Peyer's patch (tissue), 4 donors: Measurements from ENCODE around the gene MTMR6.

Experiments
- POLR2A ChIP-seq, 2 donors: fragments of 450-650 bp; IDR thresholded peaks; one replicate each; pipeline ENCODE4 v1.5.1; 2017; ENCODE audit warnings: antibody characterized with exemption in 2 of 2, mild to moderate bottlenecking in 2 of 2, moderate library complexity in 2 of 2
- TF ChIP-seq, protein P1 (sequence below), 6 experiments: fragments of 450-650 bp in 4 of 6; fragments of 200-600 bp in 2 of 6; sonication (generic) in 1 of 6; IDR thresholded peaks; one replicate each; pipeline ENCODE4 v1.5.1; 2017 to 2019; ENCODE audit warnings: antibody characterized with exemption in 6 of 6, mild to moderate bottlenecking in 3 of 6, moderate library complexity in 1 of 6

DNA sequence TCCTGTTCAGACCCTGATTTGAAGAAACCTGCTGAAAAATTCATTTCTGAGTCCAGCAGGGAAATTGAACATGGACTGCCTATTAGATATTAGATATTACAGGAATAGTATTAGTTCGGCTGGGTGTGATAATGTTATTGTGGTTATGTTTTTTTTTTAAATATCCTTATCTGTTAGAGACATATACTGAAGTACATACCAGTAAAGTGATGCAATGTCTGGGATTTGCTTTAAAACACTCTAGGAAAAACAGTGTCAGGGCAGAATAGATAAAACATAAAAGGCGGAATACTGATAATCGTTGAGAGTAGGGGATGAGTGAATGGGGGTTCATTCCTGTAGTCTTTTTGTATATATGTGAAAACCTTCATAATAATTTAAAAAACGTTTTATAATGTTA is 86.5 kb downstream of the MTMR6 start:
- TF ChIP-seq, protein P1, sequence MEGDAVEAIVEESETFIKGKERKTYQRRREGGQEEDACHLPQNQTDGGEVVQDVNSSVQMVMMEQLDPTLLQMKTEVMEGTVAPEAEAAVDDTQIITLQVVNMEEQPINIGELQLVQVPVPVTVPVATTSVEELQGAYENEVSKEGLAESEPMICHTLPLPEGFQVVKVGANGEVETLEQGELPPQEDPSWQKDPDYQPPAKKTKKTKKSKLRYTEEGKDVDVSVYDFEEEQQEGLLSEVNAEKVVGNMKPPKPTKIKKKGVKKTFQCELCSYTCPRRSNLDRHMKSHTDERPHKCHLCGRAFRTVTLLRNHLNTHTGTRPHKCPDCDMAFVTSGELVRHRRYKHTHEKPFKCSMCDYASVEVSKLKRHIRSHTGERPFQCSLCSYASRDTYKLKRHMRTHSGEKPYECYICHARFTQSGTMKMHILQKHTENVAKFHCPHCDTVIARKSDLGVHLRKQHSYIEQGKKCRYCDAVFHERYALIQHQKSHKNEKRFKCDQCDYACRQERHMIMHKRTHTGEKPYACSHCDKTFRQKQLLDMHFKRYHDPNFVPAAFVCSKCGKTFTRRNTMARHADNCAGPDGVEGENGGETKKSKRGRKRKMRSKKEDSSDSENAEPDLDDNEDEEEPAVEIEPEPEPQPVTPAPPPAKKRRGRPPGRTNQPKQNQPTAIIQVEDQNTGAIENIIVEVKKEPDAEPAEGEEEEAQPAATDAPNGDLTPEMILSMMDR (IDR thresholded peaks at IDR 0.05): no peak
- TF ChIP-seq POLR2A (IDR thresholded peaks at IDR 0.05): no peak
